HepG2 (cell line): Measurements from ENCODE around the gene NUDT22. TPM values are rescaled to one million over a fixed set of nuclear protein-coding genes. Genes with fewer than 3 reads are reported as not detected.

Source experiments
- ARID4A ChIP-seq: sonication (generic); formaldehyde crosslinking; IDR thresholded peaks from 2 replicates; pipeline ENCODE4 v1.5.0; 2020; ENCODE audit warnings: mild to moderate bottlenecking, missing genetic modification reagents, borderline replicate concordance
- DRAP1 ChIP-seq: IDR thresholded peaks from 2 replicates; pipeline ENCODE4 v1.6.1; 2016; ENCODE audit warnings: missing genetic modification reagents, missing compliant biosample characterization
- FOXP1 ChIP-seq, 2 experiments: fragments of 450-650 bp in 1 of 2; IDR thresholded peaks; 2 replicates each; pipeline ENCODE4 v1.6.1; 2017 to 2018; ENCODE audit warnings: antibody characterized with exemption in 1 of 2
- KDM5B ChIP-seq: sonication (generic); formaldehyde crosslinking; IDR thresholded peaks from 2 replicates; pipeline ENCODE4 v1.4.0; 2020; ENCODE audit warnings: missing genetic modification reagents, mild to moderate bottlenecking, borderline replicate concordance
- KDM6A ChIP-seq: IDR thresholded peaks from 2 replicates; pipeline ENCODE4 v1.6.1; 2016; ENCODE audit warnings: low read depth
- MATR3 ChIP-seq: sonication (generic); formaldehyde crosslinking; IDR thresholded peaks from 2 replicates; pipeline ENCODE4 v1.4.0; 2020; ENCODE audit warnings: missing genetic modification reagents
- MED1 ChIP-seq: sonication (generic); formaldehyde crosslinking; IDR thresholded peaks from 2 replicates; pipeline ENCODE4 v1.4.0; 2020; ENCODE audit warnings: missing genetic modification reagents
- MNT ChIP-seq: fragments of 450-650 bp; IDR thresholded peaks from 2 replicates; pipeline ENCODE4 v1.6.1; 2016
- NPAS2 ChIP-seq: sonication (generic); formaldehyde crosslinking; IDR thresholded peaks from 2 replicates; pipeline ENCODE4 v1.8.0; 2022; ENCODE audit warnings: mild to moderate bottlenecking, missing genetic modification reagents, borderline replicate concordance
- NR1H2 ChIP-seq: sonication (generic); formaldehyde crosslinking; IDR thresholded peaks from 2 replicates; pipeline ENCODE4 v1.8.1; 2022; ENCODE audit warnings: low read depth, missing genetic modification reagents, borderline replicate concordance
- NR3C1 ChIP-seq: sonication (generic); formaldehyde crosslinking; IDR thresholded peaks from 2 replicates; pipeline ENCODE4 v1.4.0; 2020; ENCODE audit warnings: missing genetic modification reagents
- SAP130 ChIP-seq: IDR thresholded peaks from 2 replicates; pipeline ENCODE4 v1.6.1; 2016; ENCODE audit warnings: low read depth
- SOX6 ChIP-seq, 2 experiments: fragments of 450-650 bp in 1 of 2; sonication (generic) in 1 of 2; formaldehyde crosslinking in 1 of 2; IDR thresholded peaks; 2 replicates each; pipeline versions ENCODE4 v1.4.0 to v1.6.1; 2017 to 2020; ENCODE audit warnings: antibody characterized with exemption in 1 of 2, mild to moderate bottlenecking in 1 of 2, missing genetic modification reagents in 1 of 2
- TP53 ChIP-seq: sonication (generic); formaldehyde crosslinking; conservative IDR thresholded peaks from 2 replicates; pipeline ENCODE4 v1.4.0; 2020; ENCODE audit warnings: missing genetic modification reagents
- YEATS2 ChIP-seq: sonication (generic); formaldehyde crosslinking; IDR thresholded peaks from 2 replicates; pipeline ENCODE4 v1.4.0; 2020; ENCODE audit warnings: missing genetic modification reagents, borderline replicate concordance
- ZC3H13 ChIP-seq: sonication (generic); formaldehyde crosslinking; IDR thresholded peaks from 2 replicates; pipeline ENCODE4 v1.8.1; 2023; ENCODE audit warnings: mild to moderate bottlenecking, missing genetic modification reagents, moderate library complexity
- ZNF234 ChIP-seq: sonication (generic); formaldehyde crosslinking; conservative IDR thresholded peaks from 2 replicates; pipeline ENCODE4 v1.5.1; 2020; ENCODE audit warnings: mild to moderate bottlenecking, missing genetic modification reagents
- ZNF563 ChIP-seq: sonication (generic); formaldehyde crosslinking; IDR thresholded peaks from 2 replicates; pipeline ENCODE4 v1.8.0; 2022; ENCODE audit warnings: mild to moderate bottlenecking, moderate library complexity, missing genetic modification reagents
- ZNF670 ChIP-seq: sonication (generic); formaldehyde crosslinking; IDR thresholded peaks from 2 replicates; pipeline ENCODE4 v1.8.0; 2022; ENCODE audit warnings: mild to moderate bottlenecking, missing genetic modification reagents, borderline replicate concordance
- ZNF747 ChIP-seq: sonication (generic); formaldehyde crosslinking; IDR thresholded peaks from 2 replicates; pipeline ENCODE4 v1.8.1; 2023; ENCODE audit warnings: missing genetic modification reagents, mild to moderate bottlenecking, borderline replicate concordance
- ZNF800 ChIP-seq: sonication (generic); formaldehyde crosslinking; IDR thresholded peaks from 2 replicates; pipeline ENCODE4 v1.4.0; 2020; ENCODE audit warnings: missing genetic modification reagents
- polyA plus RNA-seq, 8 experiments: library from polyadenylated mRNA; depleted of rRNA in 3 of 8; stranded (reverse) in 7 of 8; unstranded in 1 of 8; fragments of >200 nt; fragmentation: Illumina TruSeq in 4 of 8; extraction: Trizol in 4 of 8; gene quantifications; 2 replicates each; pipeline versions ENCODE4 v1.2.1 to v1.2.3, GENCODE V29; 2011 to 2016; ENCODE audit warnings: low read depth in 4 of 8, missing spikeins in 1 of 8, mixed read lengths in 1 of 8; ENCODE audit not compliant: insufficient read depth in 1 of 8
- total RNA-seq, 5 experiments: library from RNA; depleted of rRNA; stranded (reverse); fragments of >200 nt; fragmentation: Illumina TruSeq; extraction: Trizol; gene quantifications; 2 replicates each; pipeline ENCODE4 v1.2.3, GENCODE V29; 2016; ENCODE audit warnings: low read depth in 1 of 5

NUDT22 gene
- total and polyA plus RNA-seq, 2 of the 13 experiments (the other 11 are each of a cell fraction or from before 2014, with no cell fraction given), result 33.5 to 39.8 TPM

GRCh38 chr11:64241491-64242374 lies 15.7 kb downstream of the NUDT22 start (continued):
- peak; percentile 50 for TF ChIP-seq ARID4A (CRISPR knock-in tag)
- no peak; the same call in 1 of the 2 replicates for TF ChIP-seq ZNF670 (CRISPR knock-in tag)
- TF ChIP-seq NR1H2 (CRISPR knock-in tag), result no peak
- TF ChIP-seq DRAP1 (CRISPR knock-in tag), result peak; percentile 74
- TF ChIP-seq ZNF563, result peak; percentile 25; the same call in 1 of the 2 replicates
- TF ChIP-seq ZC3H13, result 0 out of 2 replicates have a peak, but pooled peaks have one; percentile 51
- TF ChIP-seq MNT, result no peak
- TF ChIP-seq MED1, result no peak
- no peak for TF ChIP-seq MATR3 (CRISPR knock-in tag)
- TF ChIP-seq NR3C1 (CRISPR knock-in tag), result no peak
- no peak for TF ChIP-seq FOXP1 (IDR thresholded peaks at IDR 0.05)
- TF ChIP-seq FOXP1 (CRISPR knock-in tag; IDR thresholded peaks at IDR 0.05), result no peak
- TF ChIP-seq KDM6A (CRISPR knock-in tag), result no peak
- no peak for TF ChIP-seq TP53 (CRISPR knock-in tag)
- TF ChIP-seq SAP130 (CRISPR knock-in tag), result peak; percentile 50
- TF ChIP-seq ZNF234, result no peak; the same call in 1 of the 2 replicates
- TF ChIP-seq KDM5B, result 0 out of 2 replicates have a peak, but pooled peaks have one; percentile 4
- TF ChIP-seq ZNF747 (CRISPR knock-in tag), result peak; percentile 33
- TF ChIP-seq ZNF800 (CRISPR knock-in tag), result no peak; the same call in 1 of the 2 replicates
- no peak for TF ChIP-seq YEATS2 (CRISPR knock-in tag)
- TF ChIP-seq SOX6 (IDR thresholded peaks at IDR 0.05), result no peak
- no peak; the same call in 1 of the 2 replicates for TF ChIP-seq SOX6 (CRISPR knock-in tag; IDR thresholded peaks at IDR 0.05)
- no peak for TF ChIP-seq NPAS2 (CRISPR knock-in tag)
